Measurements from ENCODE around the gene CD28.

- TF ChIP-seq CTCF (IDR thresholded peaks at IDR 0.05; ENCODE audit: poor library complexity, severe bottlenecking) (no peak), MXI1 (conservative IDR thresholded peaks at IDR 0.05; ENCODE audit: poor library complexity, severe bottlenecking) (no peak), EZH2 (IDR thresholded peaks at IDR 0.05; ENCODE audit: borderline replicate concordance, insufficient read depth, low read length, poor library complexity, severe bottlenecking) (no peak)
These were observed 2.0 kb upstream of the CD28 start for GRCh38 chr2:203704430-203704829.

Data from neural cell (in vitro differentiated cells).